GM19324 (cell line): ENCODE data around the gene RHOJ.

Experiments used
- ATAC-seq: cut with Tn5 transposase; IDR thresholded peaks from one replicate; pipeline ENCODE4 v1.9.1; 2021; ENCODE audit warnings: mild to moderate bottlenecking, moderate library complexity; ENCODE audit not compliant: unreplicated experiment, low FRiP score

Gene RHOJ

GRCh38 chr14:63205044-63205575 is 867 bp downstream of the RHOJ start:
- no peak for ATAC-seq

GRCh38 chr14:63205866-63206265 is 1.6 kb downstream of the RHOJ start:
- ATAC-seq = no peak

GRCh38 chr14:63209160-63209559 is 4.9 kb downstream of the RHOJ start:
- ATAC-seq = no peak

DNA sequence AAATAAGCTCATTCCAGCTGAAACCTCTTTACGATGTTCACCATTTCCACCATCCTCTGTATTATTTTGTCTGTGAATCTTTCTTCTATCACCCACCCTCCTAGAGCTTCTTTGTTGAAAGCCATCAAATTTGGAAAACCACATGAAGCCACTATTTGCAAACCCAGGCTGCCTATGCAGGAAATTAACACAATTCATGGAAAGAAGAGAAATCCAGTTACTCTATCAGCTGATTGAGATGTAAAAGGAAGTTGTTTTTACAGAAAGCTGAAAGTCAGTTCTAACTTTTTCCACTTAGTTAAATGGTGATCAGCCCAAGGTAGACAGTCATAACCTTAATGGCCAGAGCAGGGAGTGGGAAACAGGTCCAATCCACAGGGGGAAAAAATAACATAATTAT is 6.6 kb downstream of the RHOJ start:
- no peak for ATAC-seq

- ATAC-seq = no peak
These were observed 8.0 kb downstream of the RHOJ start for GRCh38 chr14:63212209-63212608.

DNA sequence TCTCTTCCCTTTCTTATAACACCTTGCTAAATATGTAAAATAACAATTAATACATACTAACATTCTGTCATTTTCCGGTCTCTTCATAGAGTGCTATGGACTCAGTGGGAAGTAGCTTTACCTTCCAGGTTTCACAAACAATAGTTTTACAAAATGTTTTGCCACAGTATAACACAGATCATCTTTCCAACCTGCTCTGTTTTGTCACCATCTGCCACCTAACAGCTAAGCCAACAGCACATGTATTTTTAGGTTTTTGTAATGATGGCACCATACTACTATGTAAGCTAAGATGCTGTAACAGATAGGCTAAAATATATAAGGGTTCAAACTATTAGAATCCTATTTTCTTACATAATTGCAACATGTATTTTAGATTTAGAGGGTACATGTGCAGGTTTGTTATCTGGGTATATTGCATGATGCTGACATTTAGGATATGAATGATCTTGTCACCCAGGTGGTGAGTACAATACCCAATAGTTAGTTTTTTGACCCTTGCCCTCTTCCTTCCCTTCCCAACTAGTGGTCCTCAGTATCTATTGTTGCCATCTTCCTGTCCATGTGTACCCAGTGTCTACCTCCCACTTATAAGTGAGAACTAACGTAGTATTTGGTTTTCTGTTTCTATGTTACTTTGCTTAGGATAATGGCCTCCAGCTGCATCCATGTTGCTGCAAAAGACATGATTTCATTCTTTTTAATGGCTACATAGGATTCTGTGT is 8.7 kb downstream of the RHOJ start:
- no peak for ATAC-seq

- no peak for ATAC-seq
These were observed 10.4 kb downstream of the RHOJ start for GRCh38 chr14:63214417-63215196.

- no peak for ATAC-seq
These were observed 16.3 kb downstream of the RHOJ start for GRCh38 chr14:63220526-63220925.

- ATAC-seq = no peak
These were observed 19.4 kb downstream of the RHOJ start for GRCh38 chr14:63223596-63223995.

DNA sequence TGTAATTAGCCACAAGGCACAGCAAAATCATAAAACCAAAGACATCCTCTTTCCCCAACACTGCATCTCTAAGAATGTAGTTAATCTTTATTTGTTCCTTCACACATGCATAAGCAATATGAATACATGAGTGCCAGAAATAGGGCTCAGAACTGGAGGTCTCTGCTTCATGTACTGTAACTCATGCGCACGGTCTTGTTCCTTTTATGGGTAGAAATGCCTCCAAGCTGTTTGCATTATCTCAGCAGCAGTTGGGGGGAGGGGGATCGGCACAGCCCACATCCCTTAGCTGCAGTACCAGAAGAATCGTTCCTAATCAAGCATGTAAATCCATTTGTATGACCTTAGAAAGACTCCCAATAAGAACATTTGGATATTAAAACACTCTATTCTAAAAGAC is 20.0 kb downstream of the RHOJ start:
- no peak for ATAC-seq

DNA sequence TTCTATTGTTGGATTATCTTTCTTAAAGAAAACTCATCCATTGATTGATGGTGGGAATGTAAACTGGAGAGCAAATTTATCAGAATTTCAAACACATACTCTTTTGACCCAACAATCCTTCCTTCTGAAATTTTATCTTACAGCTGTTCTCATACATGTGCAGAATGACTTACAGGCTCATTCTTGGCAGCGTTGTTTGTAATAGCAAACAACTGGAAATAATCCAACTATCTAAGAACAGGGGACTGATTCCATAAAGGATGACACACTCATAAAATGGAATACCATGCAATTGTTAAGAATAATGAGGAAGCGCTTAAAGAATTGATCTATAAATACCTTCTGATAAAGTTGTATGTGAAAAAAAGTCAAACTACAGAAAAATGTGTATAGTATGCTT is 24.0 kb downstream of the RHOJ start:
- no peak for ATAC-seq

GRCh38 chr14:63229330-63230059 is 25.3 kb downstream of the RHOJ start:
- no peak for ATAC-seq

DNA sequence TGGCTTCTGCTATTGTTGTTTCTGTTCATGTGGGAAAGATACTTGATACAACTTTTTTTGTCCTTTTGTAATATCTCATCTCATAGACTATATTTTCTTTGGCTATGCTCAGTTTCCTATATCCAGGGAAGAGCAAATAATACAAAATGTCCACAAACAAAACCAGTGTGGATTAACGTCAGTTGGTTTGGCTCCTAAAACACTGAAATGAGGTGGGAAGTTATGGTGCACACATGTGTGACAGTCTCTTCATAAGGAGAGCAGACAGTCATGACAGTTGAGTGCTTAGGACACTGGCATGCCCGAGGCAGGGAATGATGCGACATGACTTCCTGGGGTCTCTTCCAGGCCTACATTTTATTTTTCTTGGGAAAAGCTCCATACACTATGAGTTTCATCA is 27.5 kb downstream of the RHOJ start:
- ATAC-seq = no peak

GRCh38 chr14:63237791-63238190 is 33.5 kb downstream of the RHOJ start:
- no peak for ATAC-seq

- no peak for ATAC-seq
These were observed 36.0 kb downstream of the RHOJ start for GRCh38 chr14:63240221-63240620.

GRCh38 chr14:63241096-63241495 is 36.9 kb downstream of the RHOJ start:
- no peak for ATAC-seq

GRCh38 chr14:63243646-63244045 is 39.4 kb downstream of the RHOJ start:
- ATAC-seq = no peak

GRCh38 chr14:63245893-63246292 is 41.6 kb downstream of the RHOJ start:
- ATAC-seq = no peak

DNA sequence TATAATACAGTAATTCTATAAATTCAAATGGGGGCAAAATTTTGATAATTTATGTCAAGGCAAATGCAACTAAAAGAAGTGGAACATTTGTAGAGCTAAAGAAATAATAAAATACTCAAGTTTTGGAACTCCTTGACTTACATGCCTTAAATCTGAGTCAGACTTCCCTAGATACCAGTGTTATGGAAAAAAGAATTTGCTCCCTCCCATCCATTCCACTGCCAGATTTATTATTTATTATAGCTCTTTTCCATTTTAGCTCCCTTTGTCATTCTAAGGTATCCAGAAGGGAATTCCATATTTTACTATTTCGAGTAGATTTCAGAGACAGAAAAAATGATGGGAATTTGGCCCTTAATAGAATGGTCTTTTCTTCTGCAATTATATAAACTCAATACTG is 44.0 kb downstream of the RHOJ start:
- ATAC-seq = no peak

DNA sequence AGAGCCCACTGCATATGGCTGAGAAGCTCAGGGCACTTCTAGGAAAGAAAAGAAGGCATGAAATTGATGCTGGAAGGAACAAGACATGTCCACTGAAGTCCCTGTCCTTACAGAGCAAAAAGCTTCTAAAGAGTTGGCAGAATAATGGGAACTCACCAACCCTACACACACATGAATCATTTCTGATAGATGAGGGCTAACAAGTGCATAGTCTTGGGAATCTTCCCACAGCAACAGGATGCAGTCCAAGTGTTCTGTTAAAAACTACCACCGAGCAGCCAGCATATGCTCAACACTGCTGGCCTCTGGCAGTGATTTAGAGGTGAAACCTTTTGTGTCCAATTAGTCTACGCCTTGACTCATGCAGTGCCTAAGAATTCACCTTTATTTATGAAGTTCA is 44.8 kb downstream of the RHOJ start:
- no peak for ATAC-seq

GRCh38 chr14:63257299-63257698 is 53.1 kb downstream of the RHOJ start:
- no peak for ATAC-seq
